GM19324 (cell line): ENCODE measurements around the gene DRGX.
A peak's percentile ranks its signal among the peaks of the same experiment; 100 is the strongest.

Experiments used
- ATAC-seq: cut with Tn5 transposase; IDR thresholded peaks from one replicate; pipeline ENCODE4 v1.9.1; 2021; ENCODE audit warnings: mild to moderate bottlenecking, moderate library complexity; ENCODE audit not compliant: unreplicated experiment, low FRiP score

The DRGX gene

GRCh38 chr10:49364051-49364450 lies 31.8 kb downstream of the DRGX start:
- no peak for ATAC-seq

- ATAC-seq = no peak
Measured at GRCh38 chr10:49363309-49364031, 32.4 kb downstream of the DRGX start.

GRCh38 chr10:49362596-49363260 lies 33.2 kb downstream of the DRGX start:
- ATAC-seq = peak; percentile 57

- ATAC-seq = no peak
Measured at GRCh38 chr10:49361735-49362568, 33.9 kb downstream of the DRGX start.

- no peak for ATAC-seq
Measured at GRCh38 chr10:49361178-49361554, 34.7 kb downstream of the DRGX start.

GRCh38 chr10:49360271-49361177 lies 35.4 kb downstream of the DRGX start:
- no peak for ATAC-seq

- no peak for ATAC-seq
Measured at GRCh38 chr10:49359349-49360270, 36.3 kb downstream of the DRGX start.

- no peak for ATAC-seq
Measured at GRCh38 chr10:49357910-49358309, 38.0 kb downstream of the DRGX start.

GRCh38 chr10:49356944-49357343 lies 38.9 kb downstream of the DRGX start:
- no peak for ATAC-seq

- ATAC-seq = no peak
Measured at GRCh38 chr10:49356181-49356580, 39.7 kb downstream of the DRGX start.

GRCh38 chr10:49355221-49355620 lies 40.7 kb downstream of the DRGX start:
- ATAC-seq = no peak

- no peak for ATAC-seq
Measured at GRCh38 chr10:49354593-49354992, 41.3 kb downstream of the DRGX start.

GRCh38 chr10:49353895-49354566 lies 41.9 kb downstream of the DRGX start:
- no peak for ATAC-seq

- ATAC-seq = no peak
Measured at GRCh38 chr10:49353026-49353894, 42.6 kb downstream of the DRGX start.

GRCh38 chr10:49352323-49352722 lies 43.6 kb downstream of the DRGX start:
- no peak for ATAC-seq

- no peak for ATAC-seq
Measured at GRCh38 chr10:49351669-49352068, 44.2 kb downstream of the DRGX start.

- no peak for ATAC-seq
Measured at GRCh38 chr10:49350846-49351532, 44.9 kb downstream of the DRGX start.
